ENCODE results near the gene CCP110.

DNA sequence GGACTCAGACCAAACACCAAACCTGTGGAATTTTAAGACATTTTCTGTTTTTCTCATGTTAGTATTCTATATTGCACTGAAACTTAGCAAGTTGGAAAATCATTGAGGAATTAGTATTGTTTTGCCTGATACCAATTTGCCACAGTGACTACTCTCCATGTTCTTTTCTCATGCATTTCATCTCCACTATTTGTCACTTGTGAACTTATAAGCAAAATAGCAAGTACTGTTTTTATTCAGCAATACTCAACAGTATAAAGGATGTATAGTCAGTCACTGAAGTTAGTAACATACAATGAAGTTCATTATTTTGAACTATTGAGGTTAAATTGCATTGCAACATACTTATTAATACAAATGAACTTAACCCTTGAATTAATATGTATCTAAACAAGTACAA lies 25.9 kb downstream of the CCP110 start:
- TF ChIP-seq, protein P1, sequence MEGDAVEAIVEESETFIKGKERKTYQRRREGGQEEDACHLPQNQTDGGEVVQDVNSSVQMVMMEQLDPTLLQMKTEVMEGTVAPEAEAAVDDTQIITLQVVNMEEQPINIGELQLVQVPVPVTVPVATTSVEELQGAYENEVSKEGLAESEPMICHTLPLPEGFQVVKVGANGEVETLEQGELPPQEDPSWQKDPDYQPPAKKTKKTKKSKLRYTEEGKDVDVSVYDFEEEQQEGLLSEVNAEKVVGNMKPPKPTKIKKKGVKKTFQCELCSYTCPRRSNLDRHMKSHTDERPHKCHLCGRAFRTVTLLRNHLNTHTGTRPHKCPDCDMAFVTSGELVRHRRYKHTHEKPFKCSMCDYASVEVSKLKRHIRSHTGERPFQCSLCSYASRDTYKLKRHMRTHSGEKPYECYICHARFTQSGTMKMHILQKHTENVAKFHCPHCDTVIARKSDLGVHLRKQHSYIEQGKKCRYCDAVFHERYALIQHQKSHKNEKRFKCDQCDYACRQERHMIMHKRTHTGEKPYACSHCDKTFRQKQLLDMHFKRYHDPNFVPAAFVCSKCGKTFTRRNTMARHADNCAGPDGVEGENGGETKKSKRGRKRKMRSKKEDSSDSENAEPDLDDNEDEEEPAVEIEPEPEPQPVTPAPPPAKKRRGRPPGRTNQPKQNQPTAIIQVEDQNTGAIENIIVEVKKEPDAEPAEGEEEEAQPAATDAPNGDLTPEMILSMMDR (IDR thresholded peaks at IDR 0.05; ENCODE audit: borderline replicate concordance, extremely low read depth, low read length, poor library complexity, severe bottlenecking): no peak
- TF ChIP-seq EZH2 (IDR thresholded peaks at IDR 0.05; ENCODE audit: borderline replicate concordance, low read depth, low read length, severe bottlenecking): no peak

All from DND-41 (cell line).